ENCODE measurements around the gene TMTC1. TPM values are rescaled to one million over a fixed set of nuclear protein-coding genes. Genes with fewer than 3 reads are reported as not detected.
A peak's percentile ranks its signal among the peaks of the same experiment; 100 is the strongest.

TMTC1 gene
- total RNA-seq, 1 experiment from 2014 or later, result not detected

GRCh38 chr12:29530436-29530835 is 253.3 kb downstream of the TMTC1 start:
- in situ Hi-C loops (cut with HindIII; ENCODE audit: low sequenced_read_pairs), result no loop called here
- no peak for DNase-seq (ENCODE audit: low spot score)

GRCh38 chr12:29528161-29528560 is 255.6 kb downstream of the TMTC1 start:
- in situ Hi-C loops (cut with HindIII; ENCODE audit: low sequenced_read_pairs), result no loop called here
- DNase-seq (ENCODE audit: low spot score), result no peak

- in situ Hi-C loops (cut with HindIII; ENCODE audit: low sequenced_read_pairs), result no loop called here
- DNase-seq (ENCODE audit: low spot score), result no peak
Observed at GRCh38 chr12:29521951-29522350, 261.8 kb downstream of the TMTC1 start.

GRCh38 chr12:29519585-29520182 is 264.1 kb downstream of the TMTC1 start:
- in situ Hi-C loops (cut with HindIII; ENCODE audit: low sequenced_read_pairs), result no loop called here
- peak; percentile 24 for DNase-seq (ENCODE audit: low spot score)

GRCh38 chr12:29518407-29518806 is 265.3 kb downstream of the TMTC1 start:
- in situ Hi-C loops (cut with HindIII; ENCODE audit: low sequenced_read_pairs), result no loop called here
- no peak for DNase-seq (ENCODE audit: low spot score)

DNA sequence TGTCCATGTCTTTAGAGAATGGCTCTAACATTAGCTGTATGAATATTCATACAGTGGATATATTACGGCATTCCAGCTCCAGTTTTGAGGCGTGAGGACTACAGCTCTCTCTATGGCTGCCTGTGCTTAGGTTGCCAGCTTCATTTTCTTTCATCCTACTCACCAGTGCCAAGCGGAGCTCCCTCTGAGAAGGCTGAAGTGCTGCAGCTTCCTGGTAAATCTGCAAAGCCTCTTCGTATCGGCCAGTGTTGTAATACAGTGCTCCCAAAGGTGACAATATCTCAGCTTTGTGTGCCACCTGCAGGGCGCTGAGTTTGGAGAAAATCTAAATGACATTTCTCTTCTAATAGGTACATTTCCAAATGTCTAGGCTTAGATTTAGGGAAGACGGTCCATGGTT is 266.5 kb downstream of the TMTC1 start:
- peak; percentile 2 for DNase-seq (ENCODE audit: low spot score)
- in situ Hi-C loops (cut with HindIII; ENCODE audit: low sequenced_read_pairs), result no loop called here

GRCh38 chr12:29516431-29516875 is 267.3 kb downstream of the TMTC1 start:
- DNase-seq (ENCODE audit: low spot score), result no peak
- in situ Hi-C loops (cut with HindIII; ENCODE audit: low sequenced_read_pairs), result no loop called here

DNA sequence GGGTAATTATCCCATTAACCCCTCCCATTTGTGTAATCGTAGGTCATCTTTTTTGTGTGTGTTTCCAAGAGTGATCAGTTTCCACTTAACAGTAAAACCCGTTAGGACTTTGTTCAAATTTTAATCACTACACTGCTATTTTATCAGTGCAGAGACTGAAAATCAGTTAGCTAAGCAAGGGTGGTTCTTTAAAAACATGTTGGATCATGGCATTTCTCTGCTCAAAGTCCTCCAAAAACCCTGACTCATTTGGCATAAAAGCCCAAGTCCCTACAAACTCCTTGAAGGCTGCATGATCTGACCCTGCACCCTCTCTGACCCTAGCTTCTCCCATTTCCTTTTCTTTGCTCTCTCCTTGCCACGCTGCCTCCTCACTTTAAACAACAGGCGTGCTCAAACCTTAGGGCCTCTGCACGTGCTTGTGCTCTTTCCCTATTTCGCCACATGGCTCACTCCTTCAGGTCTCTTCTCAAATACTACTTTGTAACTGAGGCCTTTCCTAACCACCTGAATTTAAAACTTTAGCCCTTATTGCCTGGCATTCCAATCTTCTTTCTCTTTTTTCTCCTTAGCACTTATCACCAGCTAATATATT is 273.1 kb downstream of the TMTC1 start:
- in situ Hi-C loops (cut with HindIII; ENCODE audit: low sequenced_read_pairs), result no loop called here
- DNase-seq (ENCODE audit: low spot score), result no peak

DNA sequence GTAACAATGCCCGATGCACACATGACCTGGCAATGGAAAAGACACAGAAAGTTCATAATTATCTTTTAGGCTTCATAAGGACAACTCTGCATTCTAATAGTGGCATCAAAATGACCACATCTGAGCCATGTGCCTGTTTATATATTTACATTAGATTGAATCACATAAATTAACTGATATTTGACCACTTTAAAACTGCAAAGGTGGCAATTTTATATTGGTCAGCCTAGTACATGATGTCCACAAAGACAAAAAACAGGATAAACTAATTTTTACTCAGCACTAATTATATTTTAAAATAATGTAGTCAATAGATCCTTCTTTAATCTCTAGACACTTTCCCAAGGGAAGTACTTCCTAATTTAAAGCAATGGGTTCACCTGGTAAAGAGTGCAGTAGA is 274.2 kb downstream of the TMTC1 start:
- no peak for DNase-seq (ENCODE audit: low spot score)
- in situ Hi-C loops (cut with HindIII; ENCODE audit: low sequenced_read_pairs), result no loop called here

DNA sequence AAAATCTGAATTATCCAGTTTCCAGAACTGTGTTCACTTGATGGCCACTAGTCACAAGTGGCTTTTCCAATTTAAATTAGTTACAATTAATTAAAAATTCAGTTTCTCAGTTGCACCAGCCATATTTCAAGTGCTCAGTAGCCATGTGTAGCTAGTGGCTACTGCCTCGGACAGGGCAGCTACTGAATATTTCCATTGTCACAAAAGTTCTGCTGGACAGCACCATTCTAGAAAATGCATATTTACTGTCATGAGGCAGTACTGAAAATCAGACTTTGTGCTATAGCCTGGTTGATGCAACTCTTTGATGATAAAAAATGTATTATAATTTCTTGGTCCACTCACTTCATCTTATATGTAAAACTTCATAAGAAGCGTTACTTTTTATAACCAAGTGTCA is 274.8 kb downstream of the TMTC1 start:
- in situ Hi-C loops (cut with HindIII; ENCODE audit: low sequenced_read_pairs), result no loop called here
- no peak for DNase-seq (ENCODE audit: low spot score)

- peak; percentile 3 for DNase-seq (ENCODE audit: low spot score)
- in situ Hi-C loops (cut with HindIII; ENCODE audit: low sequenced_read_pairs), result no loop called here
Observed at GRCh38 chr12:29505122-29505521, 278.6 kb downstream of the TMTC1 start.

- DNase-seq (ENCODE audit: low spot score), result no peak
- in situ Hi-C loops (cut with HindIII; ENCODE audit: low sequenced_read_pairs), result no loop called here
Observed at GRCh38 chr12:29503283-29503682, 280.5 kb downstream of the TMTC1 start.

DNA sequence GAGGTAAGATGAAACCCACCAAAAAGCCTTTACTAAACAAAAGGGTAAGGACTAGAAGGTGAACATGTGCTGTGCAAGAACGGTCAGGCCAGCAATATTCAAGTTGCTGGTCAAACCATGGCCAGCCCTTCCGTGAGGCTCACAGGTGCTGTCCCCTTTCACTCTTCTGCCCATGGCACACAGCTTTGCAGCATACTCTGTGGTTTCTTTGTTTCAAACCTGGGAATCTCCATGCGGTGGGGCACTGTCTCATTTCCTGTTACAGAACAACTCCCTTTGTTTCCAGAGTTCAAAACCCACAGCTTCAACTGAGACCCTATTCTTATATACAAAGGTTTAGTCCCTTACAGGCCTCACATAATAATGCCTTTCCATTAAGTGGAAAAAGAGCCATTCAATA is 284.5 kb downstream of the TMTC1 start:
- in situ Hi-C loops (cut with HindIII; ENCODE audit: low sequenced_read_pairs), result no loop called here
- DNase-seq (ENCODE audit: low spot score), result no peak

- in situ Hi-C loops (cut with HindIII; ENCODE audit: low sequenced_read_pairs), result no loop called here
- no peak for DNase-seq (ENCODE audit: low spot score)
Observed at GRCh38 chr12:29497588-29497987, 286.2 kb downstream of the TMTC1 start, which contains the start of gene OVCH1. OVCH1 (minus strand) TSS chr12:29497686; CDS start chr12:29497686, 0 bp downstream.

- in situ Hi-C loops (cut with HindIII; ENCODE audit: low sequenced_read_pairs), result no loop called here
- no peak for DNase-seq (ENCODE audit: low spot score)
Observed at GRCh38 chr12:29492891-29493290, 290.9 kb downstream of the TMTC1 start.

- DNase-seq (ENCODE audit: low spot score), result no peak
- in situ Hi-C loops (cut with HindIII; ENCODE audit: low sequenced_read_pairs), result no loop called here
Observed at GRCh38 chr12:29486972-29487371, 296.8 kb downstream of the TMTC1 start.

DNA sequence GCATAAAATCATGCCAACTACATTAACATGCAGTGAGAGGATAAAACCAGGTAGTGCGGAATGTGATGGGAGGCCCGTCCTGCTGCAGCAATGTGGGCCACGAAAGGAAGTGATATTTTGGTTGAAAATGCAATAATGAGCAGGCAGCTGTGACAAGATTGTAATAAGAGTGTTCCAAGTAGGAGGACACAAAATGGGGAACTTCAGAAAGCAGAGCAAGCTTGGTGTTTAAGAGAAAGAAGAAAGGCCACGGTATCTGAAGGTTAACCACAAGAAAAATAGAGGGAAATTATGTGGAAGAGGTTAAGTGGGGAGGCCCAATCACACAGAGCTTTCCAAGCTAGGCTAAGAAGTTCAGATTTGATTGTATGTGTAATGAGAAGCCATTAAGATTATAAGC is 320.5 kb downstream of the TMTC1 start:
- no peak for DNase-seq (ENCODE audit: low spot score)
- in situ Hi-C loops (cut with HindIII; ENCODE audit: low sequenced_read_pairs), result no loop called here

DNA sequence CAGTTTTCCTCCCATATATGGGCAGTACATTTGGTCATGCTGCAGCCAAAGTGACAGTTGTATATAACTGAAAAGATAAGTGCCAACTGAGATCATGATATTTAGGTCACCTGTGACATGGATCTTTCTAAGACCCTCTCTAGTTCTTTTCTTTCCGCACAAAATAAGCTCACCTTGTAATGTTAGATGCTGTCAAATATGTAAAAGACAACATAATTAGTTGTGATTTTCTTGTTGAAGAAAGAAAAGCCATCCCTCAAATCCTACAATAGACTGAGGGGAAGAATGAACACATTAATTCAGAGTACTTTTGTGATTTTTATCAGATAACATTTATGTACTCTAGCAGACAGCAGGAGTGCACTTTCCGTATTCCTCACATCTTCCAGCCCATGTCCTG is 323.7 kb downstream of the TMTC1 start:
- in situ Hi-C loops (cut with HindIII; ENCODE audit: low sequenced_read_pairs), result no loop called here
- DNase-seq (ENCODE audit: low spot score), result no peak

DNA sequence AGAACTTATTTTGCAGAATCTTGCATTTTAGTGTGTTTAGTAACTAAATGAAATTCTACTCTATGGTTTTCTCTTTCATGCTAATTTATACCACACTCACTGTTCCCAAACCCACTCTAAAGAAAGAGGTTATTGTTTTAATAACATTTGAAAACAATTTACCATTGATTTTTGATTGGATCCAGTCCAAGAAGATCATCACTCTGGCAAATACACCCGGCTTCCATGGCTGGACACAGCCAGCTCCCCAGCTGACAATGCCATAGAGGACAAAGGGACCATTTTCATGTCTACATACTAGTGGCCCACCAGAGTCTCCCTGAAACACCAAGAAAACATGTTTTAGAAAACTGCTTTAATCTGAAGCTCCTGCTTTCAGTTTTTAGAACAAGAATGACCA is 328.7 kb downstream of the TMTC1 start:
- peak; percentile 7 for DNase-seq (ENCODE audit: low spot score)
- in situ Hi-C loops (cut with HindIII; ENCODE audit: low sequenced_read_pairs), result no loop called here

DNA sequence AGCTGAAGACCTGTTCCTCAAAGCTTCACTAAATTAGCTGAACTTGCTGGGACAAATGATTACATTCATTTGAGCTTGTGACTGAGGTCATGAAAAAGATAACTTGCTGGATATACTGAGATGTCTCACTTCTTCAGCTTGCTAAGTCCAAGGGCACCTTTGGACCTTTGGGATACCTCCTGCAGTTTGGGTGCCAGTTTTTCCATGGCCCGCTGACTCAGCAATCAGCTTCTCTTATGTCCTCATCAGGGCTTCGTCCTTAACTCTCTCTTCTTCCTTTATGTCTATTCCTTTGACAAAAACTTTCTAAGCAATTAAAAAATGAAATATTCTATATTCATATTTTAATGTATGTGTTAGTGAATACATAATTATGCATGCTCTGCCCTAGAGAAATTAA is 331.9 kb downstream of the TMTC1 start:
- in situ Hi-C loops (cut with HindIII; ENCODE audit: low sequenced_read_pairs), result no loop called here
- DNase-seq (ENCODE audit: low spot score), result no peak

All from G401 (cell line).